Smooth muscle cell (in vitro differentiated cells): ENCODE data around the gene ARVCF. TPM values are rescaled to one million over a fixed set of nuclear protein-coding genes. Genes with fewer than 3 reads are reported as not detected.

ENCODE experiments used
- DNase-seq: peaks from one replicate; lab custom pipeline; 2025; ENCODE audit not compliant: unreplicated experiment; lab: John Stamatoyannopoulos, UW
- H2AFZ ChIP-seq: fragments of 200-600 bp; sonication (generic); 2 replicates; pipeline ENCODE4 v1.6.0; 2016; ENCODE audit warnings: antibody characterized with exemption, low read depth, mild to moderate bottlenecking
- H3F3A ChIP-seq: fragments of 200-600 bp; sonication (generic); 2 replicates; pipeline ENCODE4 v1.6.0; 2017; ENCODE audit warnings: antibody characterized with exemption, low read depth
- H3K27ac ChIP-seq: fragments of 200-600 bp; sonication (generic); 2 replicates; pipeline ENCODE4 v1.5.1; 2016; ENCODE audit warnings: low read depth, mild to moderate bottlenecking
- H3K27me3 ChIP-seq: fragments of 200-600 bp; sonication (generic); 2 replicates; pipeline ENCODE4 v1.6.1; 2016; ENCODE audit warnings: low read depth, mild to moderate bottlenecking
- H3K36me3 ChIP-seq: fragments of 200-600 bp; sonication (generic); 2 replicates; pipeline ENCODE4 v1.5.1; 2016; ENCODE audit warnings: low read depth
- H3K4me1 ChIP-seq: fragments of 200-600 bp; sonication (generic); 2 replicates; pipeline ENCODE4 v1.5.1; 2016; ENCODE audit warnings: low read depth
- H3K4me2 ChIP-seq: fragments of 200-600 bp; sonication (generic); 2 replicates; pipeline ENCODE4 v1.6.0; 2016; ENCODE audit warnings: mild to moderate bottlenecking
- H3K4me3 ChIP-seq: fragments of 200-600 bp; sonication (generic); 2 replicates; pipeline ENCODE4 v1.5.1; 2016; ENCODE audit warnings: mild to moderate bottlenecking
- H3K79me2 ChIP-seq: fragments of 200-600 bp; sonication (generic); 2 replicates; pipeline ENCODE4 v1.6.0; 2016; ENCODE audit warnings: low read depth, mild to moderate bottlenecking
- H3K9ac ChIP-seq: fragments of 200-600 bp; sonication (generic); 2 replicates; pipeline ENCODE4 v1.6.0; 2016; ENCODE audit warnings: low read depth
- H3K9me3 ChIP-seq: fragments of 200-600 bp; sonication (generic); replicated peaks from 2 replicates; pipeline ENCODE4 v1.5.1; 2016; ENCODE audit warnings: low read depth
- H4K20me1 ChIP-seq: fragments of 200-600 bp; sonication (generic); 2 replicates; pipeline ENCODE4 v1.6.0; 2016; ENCODE audit warnings: low read depth
- CTCF ChIP-seq: fragments of 200-600 bp; sonication (generic); IDR thresholded peaks from 2 replicates; pipeline ENCODE4 v1.5.1; 2017; ENCODE audit warnings: borderline replicate concordance, mild to moderate bottlenecking, antibody characterized with exemption; ENCODE audit not compliant: insufficient read depth, poor library complexity, severe bottlenecking
- WGBS: methylation state at CpG from one replicate; pipeline ENCODE4 v1.1.7; 2016; ENCODE audit warnings: low lambda C conversion rate; 5-methylcytosine and 5-hydroxymethylcytosine counted together
- polyA plus RNA-seq: library from polyadenylated mRNA; unstranded; fragments of >200 nt; fragmentation: Nextera tagmentation; extraction: Ambion mirVana; gene quantifications from 2 replicates; pipeline ENCODE4 v1.2.1, GENCODE V29; 2016
- total RNA-seq: library from RNA; depleted of rRNA; stranded (reverse); fragments of >200 nt; gene quantifications from 2 replicates; pipeline ENCODE4 v1.2.3, GENCODE V29; 2014

The ARVCF gene
- total and polyA plus RNA-seq, 2 experiments from 2014 or later, result 5.4 to 10.6 TPM

- Histone ChIP-seq H3K4me3 (peak overlapping the region; percentile 96), H3K79me2 (peaks cover 4% of the 10 kb centered on the region), H3K4me1 (peaks cover 3% of the 10 kb centered on the region), H2AFZ (peak overlapping the region; percentile 85), H3K9me3 (no peaks in the 10 kb centered on the region), H3K27me3 (peaks cover 19% of the 10 kb centered on the region), H3K27ac (no peak overlapping the region), H3K36me3 (no peaks in the 10 kb centered on the region), H4K20me1 (peaks cover 36% of the 10 kb centered on the region), H3K4me2 (peak overlapping the region; percentile 98), H3F3A (no peaks in the 10 kb centered on the region), H3K9ac (peak overlapping the region; percentile 90)
- no peak for TF ChIP-seq CTCF
- 10% methylated on average over 36 of the region's 36 CpGs for WGBS
- no peak for DNase-seq
These were observed 4.9 kb upstream of the ARVCF start for GRCh38 chr22:20021196-20022181.

- peak; percentile 70 for DNase-seq
- Histone ChIP-seq H3K4me1 (peaks cover 8% of the 10 kb centered on the region), H3K27me3 (peaks cover 27% of the 10 kb centered on the region), H3F3A (no peaks in the 10 kb centered on the region), H3K9ac (peak within 1 kb of the TSS; percentile 90), H3K4me3 (peak within 1 kb of the TSS; percentile 96), H3K36me3 (no peaks in the 10 kb centered on the region), H3K27ac (no peak within 1 kb of the TSS), H3K9me3 (no peaks in the 10 kb centered on the region), H4K20me1 (peaks cover 30% of the 10 kb centered on the region), H3K4me2 (peak within 1 kb of the TSS; percentile 98), H3K79me2 (peaks cover 4% of the 10 kb centered on the region), H2AFZ (peak within 1 kb of the TSS; percentile 85)
- TF ChIP-seq CTCF, result no peak
- WGBS, result 3% methylated on average over 61 of the region's 61 CpGs
These were observed 4.0 kb upstream of the ARVCF start, which contains the start of gene TANGO2 for GRCh38 chr22:20020533-20021195. Gene TANGO2 (plus strand): TSS chr22:20021110. CDS start chr22:20036799, 15,689 bp downstream.

- no peak for TF ChIP-seq CTCF
- DNase-seq, result no peak
- Histone ChIP-seq H3K79me2 (no peaks in the 10 kb centered on the region), H3K4me2 (peak overlapping the region; percentile 98), H3K4me3 (peak overlapping the region; percentile 96), H3K9ac (no peak overlapping the region), H3K27me3 (peaks cover 35% of the 10 kb centered on the region), H2AFZ (peak overlapping the region; percentile 44), H3F3A (no peaks in the 10 kb centered on the region), H3K36me3 (no peaks in the 10 kb centered on the region), H3K4me1 (peaks cover 8% of the 10 kb centered on the region), H3K27ac (no peak overlapping the region), H4K20me1 (peaks cover 23% of the 10 kb centered on the region), H3K9me3 (no peaks in the 10 kb centered on the region)
- 86% methylated on average over 8 of the region's 8 CpGs for WGBS
These were observed 3.3 kb upstream of the ARVCF start for GRCh38 chr22:20019661-20020532.
